ENCODE data around the gene ZNF14.
A peak's percentile ranks its signal among the peaks of the same experiment; 100 is the strongest.

DNA sequence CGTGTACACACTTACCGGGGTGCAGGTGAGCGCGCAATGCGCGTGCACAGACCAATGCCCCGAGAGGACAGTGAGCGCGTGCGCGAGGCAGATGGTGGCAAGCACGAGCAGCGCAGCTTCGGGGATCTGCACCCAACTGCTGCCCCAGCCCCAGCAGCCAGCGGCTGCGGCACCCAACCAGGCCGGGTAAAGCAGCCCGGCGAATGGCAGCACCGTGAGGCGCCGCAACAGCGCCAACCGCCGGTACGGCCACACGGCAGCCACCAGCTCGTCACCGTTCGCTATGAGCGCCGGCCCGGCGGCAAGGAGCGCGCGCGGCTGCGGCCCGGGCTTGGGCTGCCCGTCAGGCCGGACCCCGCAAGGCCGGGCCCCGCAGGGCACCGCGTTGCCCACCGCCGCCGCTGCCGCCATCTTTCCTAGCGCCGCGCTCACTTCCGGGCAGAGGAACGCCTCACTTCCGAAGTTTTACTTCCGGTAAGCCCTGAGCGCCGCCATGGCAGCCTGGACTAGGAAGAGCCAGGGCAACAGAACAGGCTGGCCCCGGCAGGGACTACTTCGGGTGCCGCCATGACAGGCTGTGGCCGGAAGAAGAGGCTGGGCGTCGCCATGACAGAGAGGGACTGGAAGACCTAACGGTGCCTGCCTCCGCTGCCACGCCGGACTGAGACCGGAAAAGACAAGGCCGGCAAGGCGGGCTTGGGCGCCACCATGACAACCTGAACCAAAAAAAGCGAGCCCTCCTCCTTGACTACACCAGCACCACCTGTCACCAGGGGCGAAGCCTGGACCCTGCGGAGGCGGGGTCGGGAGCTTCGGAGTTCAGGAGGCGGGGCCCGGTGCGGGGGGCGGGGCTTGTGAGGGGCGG is 69.4 kb downstream of the ZNF14 start, which contains the start of gene ATP13A1:
- TF ChIP-seq, protein P1, sequence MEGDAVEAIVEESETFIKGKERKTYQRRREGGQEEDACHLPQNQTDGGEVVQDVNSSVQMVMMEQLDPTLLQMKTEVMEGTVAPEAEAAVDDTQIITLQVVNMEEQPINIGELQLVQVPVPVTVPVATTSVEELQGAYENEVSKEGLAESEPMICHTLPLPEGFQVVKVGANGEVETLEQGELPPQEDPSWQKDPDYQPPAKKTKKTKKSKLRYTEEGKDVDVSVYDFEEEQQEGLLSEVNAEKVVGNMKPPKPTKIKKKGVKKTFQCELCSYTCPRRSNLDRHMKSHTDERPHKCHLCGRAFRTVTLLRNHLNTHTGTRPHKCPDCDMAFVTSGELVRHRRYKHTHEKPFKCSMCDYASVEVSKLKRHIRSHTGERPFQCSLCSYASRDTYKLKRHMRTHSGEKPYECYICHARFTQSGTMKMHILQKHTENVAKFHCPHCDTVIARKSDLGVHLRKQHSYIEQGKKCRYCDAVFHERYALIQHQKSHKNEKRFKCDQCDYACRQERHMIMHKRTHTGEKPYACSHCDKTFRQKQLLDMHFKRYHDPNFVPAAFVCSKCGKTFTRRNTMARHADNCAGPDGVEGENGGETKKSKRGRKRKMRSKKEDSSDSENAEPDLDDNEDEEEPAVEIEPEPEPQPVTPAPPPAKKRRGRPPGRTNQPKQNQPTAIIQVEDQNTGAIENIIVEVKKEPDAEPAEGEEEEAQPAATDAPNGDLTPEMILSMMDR (IDR thresholded peaks at IDR 0.05; ENCODE audit: low read length) = peak; percentile 17; the same call in 1 of the 2 replicates
- TF ChIP-seq EZH2 (optimal IDR thresholded peaks at IDR 0.05; ENCODE audit: low read depth, low read length) = no peak
- TF ChIP-seq EZH2phosphoT487 (IDR thresholded peaks at IDR 0.05; ENCODE audit: low read length) = no peak

All from MM.1S (cell line).